K562 (cell line): ENCODE results near the gene NEUROD2. TPM values are rescaled to one million over a fixed set of nuclear protein-coding genes. Genes with fewer than 3 reads are reported as not detected.

Experiments
- ATAC-seq: fragments of 200-7000 bp; cut with Tn5 transposase; 3 replicates; pipeline ENCODE4 v1.9.1; 2020; ENCODE audit warnings: moderate library complexity
- BruUV-seq: library from RNA; stranded (reverse); fragments of 400-500 nt; replicated peaks from 2 replicates; lab custom pipeline; 2021; lab: Mats Ljungman, UMichigan
- CTCF ChIA-PET: fragments of 300-600 bp; formaldehyde crosslinking; extraction: SDS; loops from one replicate; lab custom pipeline; 2021; ENCODE audit warnings: low intra/inter-chr PET ratio; lab: Yijun Ruan, JAX
- POLR2A ChIA-PET: fragments of 300-600, 350-650 bp; sonication (Branson Sonifier 250); formaldehyde crosslinking; extraction: SDS; loops from one replicate; lab custom pipeline; 2021; ENCODE audit warnings: antibody characterized with exemption, inconsistent platforms; lab: Yijun Ruan, JAX
- DNase-seq, 4 experiments: peaks; one replicate each; pipeline versions ENCODE4 v3.0.0 to v3.0.0-alpha.2; 2011 to 2018; ENCODE audit warnings: low spot score in 3 of 4, mixed read lengths in 3 of 4; ENCODE audit errors: extremely low read depth in 1 of 4
- FAIRE-seq: peaks from 2 replicates; lab custom pipeline; 2011; peaks lifted over from hg19 to GRCh38; lab: Jason Lieb, UNC
- H2AFZ ChIP-seq: 2 replicates; pipeline ENCODE4 v1.6.0; 2011; ENCODE audit warnings: low read depth, low read length, control low read depth, inconsistent platforms
- H3K27ac ChIP-seq: fragments of 200-600 bp; 3 replicates; pipeline ENCODE4 v1.8.0; 2011; ENCODE audit warnings: low read depth, mild to moderate bottlenecking, control low read depth, inconsistent platforms, low read length, moderate library complexity, mixed read lengths; ENCODE audit errors: extremely low read depth
- H3K27me3 ChIP-seq, 2 experiments: fragments of 300-600 bp in 1 of 2; 2 replicates in 1 of 2; 3 replicates in 1 of 2; pipeline versions ENCODE4 v1.6.0 to v1.8.0; 2011; ENCODE audit warnings: inconsistent platforms in 2 of 2, low read length in 2 of 2, mild to moderate bottlenecking in 1 of 2, mixed read lengths in 1 of 2, moderate library complexity in 1 of 2; ENCODE audit not compliant: control insufficient read depth in 2 of 2, insufficient read depth in 2 of 2
- H3K36me3 ChIP-seq: fragments of 300-600 bp; 3 replicates; pipeline ENCODE4 v1.8.0; 2011; ENCODE audit warnings: mild to moderate bottlenecking, low read length, inconsistent platforms; ENCODE audit not compliant: control insufficient read depth, insufficient read depth
- H3K4me1 ChIP-seq, 2 experiments: fragments of 200-600 bp in 1 of 2; replicated peaks in 1 of 2; 2 replicates in 1 of 2; 3 replicates in 1 of 2; pipeline versions ENCODE4 v1.5.1 to v1.8.0; 2011; ENCODE audit warnings: inconsistent platforms in 2 of 2, low read length in 2 of 2, mild to moderate bottlenecking in 1 of 2, mixed read lengths in 1 of 2, moderate library complexity in 1 of 2; ENCODE audit not compliant: control insufficient read depth in 2 of 2, insufficient read depth in 2 of 2
- H3K4me2 ChIP-seq: 2 replicates; pipeline ENCODE4 v1.6.1; 2011; ENCODE audit warnings: low read length, control low read depth, inconsistent platforms, mixed read lengths; ENCODE audit not compliant: insufficient read depth
- H3K4me3 ChIP-seq: fragments of 200-600 bp; sonication (generic), shearing (Covaris generic); 2 replicates; pipeline ENCODE4 v1.5.1; 2016; ENCODE audit warnings: control low read depth, inconsistent platforms
- H3K79me2 ChIP-seq: fragments of 200-600 bp; 3 replicates; pipeline ENCODE4 v1.8.0; 2011; ENCODE audit warnings: low read length, inconsistent platforms; ENCODE audit not compliant: control insufficient read depth, insufficient read depth
- H3K9ac ChIP-seq, 2 experiments: 2 replicates each; pipeline versions ENCODE4 v1.6.0 to v1.6.1; 2011; ENCODE audit warnings: low read depth in 2 of 2, low read length in 2 of 2, control low read depth in 1 of 2, inconsistent platforms in 1 of 2, mild to moderate bottlenecking in 1 of 2, mixed read lengths in 1 of 2; ENCODE audit not compliant: insufficient read depth in 1 of 2
- H3K9me1 ChIP-seq: one replicate; pipeline ENCODE4 v1.6.0; 2011; ENCODE audit warnings: inconsistent platforms, mild to moderate bottlenecking, low read length, moderate library complexity; ENCODE audit not compliant: control insufficient read depth, insufficient read depth
- H3K9me3 ChIP-seq: replicated peaks from 2 replicates; pipeline ENCODE4 v1.5.1; 2011; ENCODE audit warnings: low read depth, low read length, inconsistent platforms; ENCODE audit not compliant: control insufficient read depth, insufficient read depth
- H4K20me1 ChIP-seq: replicated peaks from 2 replicates; pipeline ENCODE4 v1.6.1; 2011; ENCODE audit warnings: low read length, inconsistent platforms, mixed read lengths; ENCODE audit not compliant: control insufficient read depth, insufficient read depth
- BRF2 ChIP-seq: IDR thresholded peaks from 3 replicates; pipeline ENCODE4 v1.6.1; 2011; ENCODE audit warnings: borderline replicate concordance, mild to moderate bottlenecking; ENCODE audit not compliant: insufficient read length, insufficient read depth
- CCAR2 ChIP-seq: fragments of 200-400 bp; formaldehyde crosslinking; IDR thresholded peaks from 2 replicates; pipeline ENCODE4 v1.6.1; 2017; ENCODE audit warnings: mild to moderate bottlenecking, low read depth, low read length
- EGR1 ChIP-seq: fragments of 450-650 bp; conservative IDR thresholded peaks from 2 replicates; pipeline ENCODE4 v1.6.1; 2017; ENCODE audit warnings: mild to moderate bottlenecking
- ESRRA ChIP-seq: fragments of 450-650 bp; IDR thresholded peaks from 2 replicates; pipeline ENCODE4 v1.6.1; 2014; ENCODE audit warnings: low read depth, mild to moderate bottlenecking, moderate library complexity, borderline replicate concordance
- FOXO4 ChIP-seq: fragments of 450-650 bp; formaldehyde crosslinking; IDR thresholded peaks from 2 replicates; pipeline ENCODE4 v1.4.0; 2020; ENCODE audit warnings: mild to moderate bottlenecking, moderate library complexity
- KLF1 ChIP-seq: fragments of 450-650 bp; IDR thresholded peaks from 2 replicates; pipeline ENCODE4 v1.6.1; 2016; ENCODE audit warnings: missing genetic modification characterization, missing compliant biosample characterization
- MEIS2 ChIP-seq: fragments of 450-650 bp; IDR thresholded peaks from 2 replicates; pipeline ENCODE4 v1.6.1; 2014; ENCODE audit warnings: mild to moderate bottlenecking; ENCODE audit not compliant: partially characterized antibody
- NCOA2 ChIP-seq, 2 experiments: fragments of 450-650 bp; IDR thresholded peaks; 2 replicates each; pipeline ENCODE4 v1.6.1; 2018; ENCODE audit warnings: mild to moderate bottlenecking in 2 of 2, moderate library complexity in 1 of 2; ENCODE audit not compliant: partially characterized antibody in 2 of 2
- PKNOX1 ChIP-seq: fragments of 450-650 bp; IDR thresholded peaks from 2 replicates; pipeline ENCODE4 v1.6.1; 2016
- PPARD ChIP-seq: fragments of 250-450 bp; sonication (Bioruptor Pico); IDR thresholded peaks from 2 replicates; pipeline ENCODE4 v1.8.0; 2022; ENCODE audit warnings: inconsistent platforms, mild to moderate bottlenecking, moderate library complexity
- RBM14 ChIP-seq: fragments of 200-400 bp; formaldehyde crosslinking; IDR thresholded peaks from 2 replicates; pipeline ENCODE4 v1.6.1; 2018; ENCODE audit warnings: low read depth, mild to moderate bottlenecking, low read length, moderate library complexity, borderline replicate concordance; ENCODE audit not compliant: insufficient read depth
- TAF1 ChIP-seq: IDR thresholded peaks from 2 replicates; pipeline ENCODE4 v1.6.1; 2011; ENCODE audit warnings: mild to moderate bottlenecking, low read length, moderate library complexity; ENCODE audit not compliant: insufficient read depth, control insufficient read depth, severe bottlenecking; ENCODE audit errors: extremely low read depth
- U2AF1 ChIP-seq: fragments of 200-400 bp; formaldehyde crosslinking; optimal IDR thresholded peaks from 2 replicates; pipeline ENCODE3; 2017; ENCODE audit warnings: mild to moderate bottlenecking, low read depth, low read length, moderate library complexity
- ZFP36 ChIP-seq: fragments of 150-350 bp; IDR thresholded peaks from 2 replicates; pipeline ENCODE4 v1.6.1; 2018; ENCODE audit warnings: low read length, low read depth; ENCODE audit not compliant: partially characterized antibody
- ZNF395 ChIP-seq: fragments of 200-800 bp; sonication (Bioruptor generic); IDR thresholded peaks from 2 replicates; pipeline ENCODE4 v1.6.1; 2017; ENCODE audit warnings: missing genetic modification characterization, missing compliant biosample characterization
- ZNF507 ChIP-seq: conservative IDR thresholded peaks from 2 replicates; pipeline ENCODE4 v1.6.1; 2017; ENCODE audit warnings: missing genetic modification characterization, missing compliant biosample characterization
- WGBS: fragments of 100-300 bp; shearing (Covaris generic); methylation state at CpG from one replicate; pipeline ENCODE4 v1.1.6; 2016; ENCODE audit warnings: low coverage, mixed read lengths; ENCODE audit not compliant: insufficient coverage; ENCODE audit errors: missing lambda C conversion rate; 5-methylcytosine and 5-hydroxymethylcytosine counted together
- in situ Hi-C: fragments of 300-500 bp; cut with MboI; formaldehyde crosslinking; loops from 4 replicates; pipeline ENCODE4 v1.15.0; 2018; ENCODE audit warnings: inconsistent platforms, mixed read lengths
- intact Hi-C: fragments of 100-400 bp; cut with micrococcal nuclease; formaldehyde crosslinking; loops from 2 replicates; pipeline ENCODE4 v1.14.2; 2022
- polyA plus RNA-seq, 8 experiments: library from polyadenylated mRNA; depleted of rRNA in 4 of 8; stranded (reverse) in 5 of 8; unstranded in 3 of 8; fragments of >200 nt; fragmentation: Nextera tagmentation in 2 of 8; fragmentation: Illumina TruSeq in 1 of 8; extraction: Ambion mirVana in 2 of 8; extraction: Trizol in 1 of 8; gene quantifications; 2 replicates each; pipeline versions ENCODE4 v1.2.1 to v1.2.3, GENCODE V29; 2011 to 2014; ENCODE audit warnings: inconsistent platforms in 1 of 8, missing spikeins in 1 of 8
- total RNA-seq, 7 experiments: library from RNA; depleted of rRNA in 6 of 7; stranded (reverse); fragments of >200 nt in 6 of 7; fragmentation: Illumina TruSeq in 2 of 7; extraction: Trizol in 2 of 7; gene quantifications; 2 replicates each; pipeline versions ENCODE4 v1.2.1 to v1.2.3, GENCODE V29; 2011 to 2021; ENCODE audit warnings: low replicate concordance in 1 of 7

Gene NEUROD2
- total and polyA plus RNA-seq, 9 of the 15 experiments (the other 6 are each of a cell fraction or from before 2014, with no cell fraction given): not detected

- ATAC-seq: no peak
- Histone ChIP-seq H3K9ac (no peak overlapping the region), H3K27ac (no peak overlapping the region)
- TF ChIP-seq U2AF1: no peak
- TF ChIP-seq EGR1: no peak
- TF ChIP-seq PPARD (CRISPR knock-in tag): no peak
- no peak for TF ChIP-seq PKNOX1
- no peak for TF ChIP-seq CCAR2
- no peak for TF ChIP-seq NCOA2 (IDR thresholded peaks at IDR 0.05; ENCODE audit: partially characterized antibody in 2 of 2)
- TF ChIP-seq ZNF507 (tag): no peak
- TF ChIP-seq BRF2: no peak
- no peak for TF ChIP-seq TAF1
- no peak for TF ChIP-seq MEIS2
- no peak for TF ChIP-seq ZFP36
- TF ChIP-seq RBM14: no peak
- TF ChIP-seq FOXO4 (CRISPR knock-in tag): no peak
- no peak for TF ChIP-seq ZNF395 (CRISPR knock-in tag)
- TF ChIP-seq ESRRA: no peak
- TF ChIP-seq KLF1: no peak
- TF ChIP-seq, all 486 proteins: peak for 0
- POLR2A ChIA-PET: no interaction called here
- Histone ChIP-seq H3K4me1 (peaks cover 4 to 45% of the 10 kb centered on the region in 2 experiments; a peak in 3 of 5 replicates), H3K36me3 (no peaks in the 10 kb centered on the region), H3K79me2 (no peaks in the 10 kb centered on the region), H4K20me1 (0 out of 2 replicates have a peak, but pooled peaks cover 6% of the 10 kb centered on the region), H3K9me3 (no peaks in the 10 kb centered on the region), H2AFZ (no peak overlapping the region), H3K4me3 (no peak overlapping the region), H3K4me2 (no peak overlapping the region), H3K27me3 (peaks cover 16 to 25% of the 10 kb centered on the region in 2 experiments), H3K9me1 (no peaks in the 10 kb centered on the region)
- CTCF ChIA-PET: no interaction called here
- in situ Hi-C loops (no loop called here), intact Hi-C loops (no loop called here)
- no peak for FAIRE-seq
- WGBS: 26% methylated on average over 4 of the region's 4 CpGs
- DNase-seq: no peak
- no TSS peak for BruUV-seq
Measured at GRCh38 chr17:39609416-39610025, 1.8 kb upstream of the NEUROD2 start.
